HG03575 (cell line): ENCODE data around the gene SMCHD1.
"Not testable (repeated sequence)": the region's sequence is repeated elsewhere in the genome, so short reads cannot be mapped to it uniquely, and the experiment has no call there.

ENCODE experiments used
- ATAC-seq: cut with Tn5 transposase; IDR thresholded peaks from one replicate; pipeline ENCODE4 v1.9.1; 2021; ENCODE audit not compliant: unreplicated experiment, insufficient number of reproducible peaks, low FRiP score; ENCODE audit errors: extremely low read depth

Gene SMCHD1

GRCh38 chr18:2656237-2656980, 883 bp downstream of the SMCHD1 start:
- no peak for ATAC-seq

- no peak for ATAC-seq
Observed at GRCh38 chr18:2656981-2657512, 1.5 kb downstream of the SMCHD1 start.

GRCh38 chr18:2657788-2658458, 2.4 kb downstream of the SMCHD1 start:
- no peak for ATAC-seq

GRCh38 chr18:2660849-2661248, 5.3 kb downstream of the SMCHD1 start:
- ATAC-seq, result not testable (repeated sequence)

- not testable (repeated sequence) for ATAC-seq
Observed at GRCh38 chr18:2662288-2662687, 6.8 kb downstream of the SMCHD1 start.

GRCh38 chr18:2662990-2663389, 7.5 kb downstream of the SMCHD1 start:
- ATAC-seq, result no peak

- no peak for ATAC-seq
Observed at GRCh38 chr18:2672410-2672809, 16.9 kb downstream of the SMCHD1 start.

- no peak for ATAC-seq
Observed at GRCh38 chr18:2672872-2673271, 17.3 kb downstream of the SMCHD1 start.

GRCh38 chr18:2678933-2679332, 23.4 kb downstream of the SMCHD1 start:
- not testable (repeated sequence) for ATAC-seq

GRCh38 chr18:2680216-2680792, 24.8 kb downstream of the SMCHD1 start:
- no peak for ATAC-seq

GRCh38 chr18:2681993-2682603, 26.6 kb downstream of the SMCHD1 start:
- ATAC-seq, result no peak

GRCh38 chr18:2683055-2683454, 27.5 kb downstream of the SMCHD1 start:
- no peak for ATAC-seq

- no peak for ATAC-seq
Observed at GRCh38 chr18:2686349-2686968, 30.9 kb downstream of the SMCHD1 start.

- ATAC-seq, result no peak
Observed at GRCh38 chr18:2687390-2688001, 32.0 kb downstream of the SMCHD1 start.

- no peak for ATAC-seq
Observed at GRCh38 chr18:2692508-2692907, 37.0 kb downstream of the SMCHD1 start.

GRCh38 chr18:2697184-2697583, 41.7 kb downstream of the SMCHD1 start:
- ATAC-seq, result no peak

GRCh38 chr18:2699001-2699400, 43.5 kb downstream of the SMCHD1 start:
- ATAC-seq, result no peak

GRCh38 chr18:2704541-2704940, 49.0 kb downstream of the SMCHD1 start:
- no peak for ATAC-seq

GRCh38 chr18:2706903-2707302, 51.4 kb downstream of the SMCHD1 start:
- no peak for ATAC-seq
